Measurements from ENCODE around the gene ARL6IP1. TPM values are rescaled to one million over a fixed set of nuclear protein-coding genes. Genes with fewer than 3 reads are reported as not detected.

The ARL6IP1 gene
- total and polyA plus RNA-seq, 8 donors: 97.6 to 360 (median 214) TPM

DNA sequence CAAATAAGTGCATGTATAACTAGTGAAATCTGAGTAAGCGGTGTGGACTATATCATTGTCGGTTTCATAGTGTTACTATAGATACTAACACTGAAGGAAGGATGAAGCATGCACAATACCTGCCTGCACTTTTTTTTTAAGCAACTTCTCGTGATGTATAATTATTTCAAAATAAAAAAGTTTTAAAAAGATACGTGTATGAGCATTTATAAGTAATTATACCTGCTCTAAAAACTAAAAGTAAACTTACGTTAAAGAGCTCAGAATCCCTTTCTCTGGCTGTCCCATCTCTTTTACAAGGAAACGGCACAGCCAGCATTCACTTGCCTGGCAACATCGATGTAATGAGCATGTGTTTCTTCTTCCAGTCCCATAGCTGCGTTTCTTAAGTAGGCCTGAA is 31.3 kb upstream of the ARL6IP1 start:
- Histone ChIP-seq H3K4me1 (no peaks in the 10 kb centered on the region), H3K27ac (no peak overlapping the region), H3K27me3 (no peaks in the 10 kb centered on the region), H3K4me3 (no peak overlapping the region), H3K36me3 (peaks cover 4 to 100% of the 10 kb centered on the region in 2 donors), H3K9me3 (no peaks in the 10 kb centered on the region)
- TF ChIP-seq CTCF (IDR thresholded peaks at IDR 0.05): no peak
- DNase-seq (no peak), ATAC-seq (no peak)
- intact Hi-C loops (cut with DNase I): no loop called here

DNA sequence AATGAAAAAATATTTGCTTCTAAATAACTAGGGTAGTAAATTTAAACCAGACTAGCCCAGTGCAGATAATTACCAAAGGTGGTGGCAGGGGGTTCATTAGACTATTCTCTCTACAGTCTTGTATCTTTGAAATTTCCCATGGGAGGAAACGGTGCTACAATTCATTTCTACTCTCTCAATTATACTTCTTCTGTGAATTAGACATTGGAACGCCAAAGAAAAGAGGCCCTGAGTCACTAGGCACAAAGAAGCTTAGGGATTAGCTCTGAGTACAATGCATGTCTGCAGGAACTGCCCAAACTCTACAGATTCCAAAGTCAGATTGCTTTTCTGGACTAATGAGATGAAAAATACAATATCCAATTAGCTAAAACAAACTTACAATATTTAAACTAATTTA is 30.7 kb upstream of the ARL6IP1 start:
- intact Hi-C loops (cut with DNase I): no loop called here
- Histone ChIP-seq H3K4me1 (no peaks in the 10 kb centered on the region), H3K36me3 (peaks cover 4 to 98% of the 10 kb centered on the region in 2 donors), H3K27me3 (no peaks in the 10 kb centered on the region), H3K9me3 (no peaks in the 10 kb centered on the region), H3K27ac (no peak overlapping the region), H3K4me3 (no peak overlapping the region)
- no peak for TF ChIP-seq CTCF (IDR thresholded peaks at IDR 0.05)
- ATAC-seq (no peak), DNase-seq (no peak)

GRCh38 chr16:18829251-18829650 is 27.9 kb upstream of the ARL6IP1 start:
- H3K4me3 ChIP-seq: no peak overlapping the region
- ATAC-seq (no peak), DNase-seq (no peak)
- no peaks in the 10 kb centered on the region for H3K27me3 ChIP-seq
- peak overlapping the region in 1 of 2 donors; percentile 2 for H3K27ac ChIP-seq
- peaks cover 4 to 73% of the 10 kb centered on the region in 2 donors for H3K36me3 ChIP-seq
- intact Hi-C loops (cut with DNase I): no loop called here
- H3K9me3 ChIP-seq: no peaks in the 10 kb centered on the region
- TF ChIP-seq CTCF (IDR thresholded peaks at IDR 0.05): no peak
- H3K4me1 ChIP-seq: no peaks in the 10 kb centered on the region

- Histone ChIP-seq H3K27me3 (no peaks in the 10 kb centered on the region), H3K36me3 (peaks cover 3 to 60% of the 10 kb centered on the region in 2 donors), H3K9me3 (no peaks in the 10 kb centered on the region), H3K4me3 (no peak overlapping the region), H3K27ac (no peak overlapping the region), H3K4me1 (no peaks in the 10 kb centered on the region)
- no peak for DNase-seq
- no peak for ATAC-seq
- no peak for TF ChIP-seq CTCF (IDR thresholded peaks at IDR 0.05)
- intact Hi-C loops (cut with DNase I): no loop called here
Observed at GRCh38 chr16:18827890-18828289, 26.5 kb upstream of the ARL6IP1 start.

GRCh38 chr16:18816286-18816685 is 14.9 kb upstream of the ARL6IP1 start:
- Histone ChIP-seq H3K27me3 (no peaks in the 10 kb centered on the region), H3K9me3 (no peaks in the 10 kb centered on the region), H3K27ac (no peak overlapping the region), H3K36me3 (peaks cover 5 to 87% of the 10 kb centered on the region in 2 donors), H3K4me1 (no peaks in the 10 kb centered on the region), H3K4me3 (no peak overlapping the region)
- ATAC-seq: no peak
- no peak for TF ChIP-seq CTCF (IDR thresholded peaks at IDR 0.05)
- intact Hi-C loops (cut with DNase I): no loop called here
- DNase-seq: no peak
